CD4-positive, alpha-beta T cell (primary cell): Measurements from ENCODE around the gene LAIR1. TPM values are rescaled to one million over a fixed set of nuclear protein-coding genes. Genes with fewer than 3 reads are reported as not detected.

ENCODE experiments used
- ATAC-seq: fragments of 200-7000 bp; cut with Tn5 transposase; one replicate; pipeline ENCODE4 v1.10.0; 2022; ENCODE audit warnings: mild to moderate bottlenecking; ENCODE audit not compliant: poor library complexity
- CTCF ChIA-PET: fragments of 350-600 bp; sonication (Branson Sonifier 250); formaldehyde crosslinking; loops from one replicate; lab custom pipeline; 2021; ENCODE audit warnings: antibody characterized with exemption, inconsistent platforms; lab: Charles Lee
- POLR2A ChIA-PET: fragments of 350-600 bp; sonication (Branson Sonifier 250); formaldehyde crosslinking; loops from one replicate; lab custom pipeline; 2021; ENCODE audit warnings: antibody characterized with exemption, inconsistent platforms; lab: Charles Lee
- DNase-seq, 14 experiments: peaks; one replicate each; pipeline ENCODE4 v3.0.0-alpha.2; 2013 to 2020; ENCODE audit warnings: mixed read lengths in 2 of 14
- H3K27ac ChIP-seq, 2 donors: one replicate each; pipeline versions ENCODE4 v1.5.1 to v1.7.0; 2013; ENCODE audit warnings: low read length in 2 of 2, low read depth in 1 of 2, mild to moderate bottlenecking in 1 of 2
- H3K27me3 ChIP-seq, 2 experiments: 1 replicate in 1 of 2; 2 replicates in 1 of 2; pipeline versions ENCODE4 v1.6.1 to v1.7.0; 2013; ENCODE audit warnings: low read length in 2 of 2, control low read depth in 1 of 2, mild to moderate bottlenecking in 1 of 2, moderate library complexity in 1 of 2; ENCODE audit not compliant: insufficient read depth in 2 of 2, control insufficient read depth in 1 of 2
- H3K36me3 ChIP-seq: one replicate; pipeline ENCODE4 v1.6.1; 2013; ENCODE audit warnings: low read length, control low read depth; ENCODE audit not compliant: insufficient read depth
- H3K4me1 ChIP-seq: one replicate; pipeline ENCODE4 v1.6.1; 2013; ENCODE audit warnings: low read length, control low read depth; ENCODE audit not compliant: insufficient read depth
- H3K4me3 ChIP-seq: one replicate; pipeline ENCODE4 v1.5.1; 2013; ENCODE audit warnings: mild to moderate bottlenecking, low read length, moderate library complexity
- H3K9me3 ChIP-seq, 2 experiments: 1 replicate in 1 of 2; 2 replicates in 1 of 2; pipeline versions ENCODE4 v1.6.1 to v1.7.0; 2013; ENCODE audit warnings: low read length in 2 of 2, mild to moderate bottlenecking in 2 of 2, control low read depth in 1 of 2, moderate library complexity in 1 of 2; ENCODE audit not compliant: control insufficient read depth in 1 of 2, insufficient read depth in 1 of 2
- H3K27ac Mint-ChIP-seq: one replicate; pipeline ENCODE4 v1.8.0; 2020; ENCODE audit warnings: mixed read lengths
- H3K27me3 Mint-ChIP-seq: one replicate; pipeline ENCODE4 v1.8.0; 2021; ENCODE audit warnings: mixed read lengths
- H3K36me3 Mint-ChIP-seq: one replicate; pipeline ENCODE4 v1.8.0; 2021; ENCODE audit warnings: low read depth, mixed read lengths
- H3K4me1 Mint-ChIP-seq: one replicate; pipeline ENCODE4 v1.8.0; 2021; ENCODE audit warnings: low read depth, mixed read lengths
- H3K4me3 Mint-ChIP-seq: one replicate; pipeline ENCODE4 v1.8.0; 2020; ENCODE audit warnings: mild to moderate bottlenecking, mixed read lengths
- H3K9me3 Mint-ChIP-seq: one replicate; pipeline ENCODE4 v1.8.0; 2020; ENCODE audit warnings: mixed read lengths
- CTCF ChIP-seq: fragments of 200-600 bp; IDR thresholded peaks from one replicate; pipeline ENCODE4 v1.8.0; 2022; ENCODE audit warnings: antibody characterized with exemption, mild to moderate bottlenecking
- intact Hi-C, 2 experiments: fragments of 100-400 bp; cut with DNase I in 1 of 2; cut with micrococcal nuclease in 1 of 2; formaldehyde crosslinking; loops; one replicate each; pipeline versions ENCODE4 v1.15.1 to v1.9.0; 2023 to 2025; cut with DNase I, micrococcal nuclease
- total RNA-seq, 174 experiments: library from RNA in 2 of 174; stranded (reverse) in 2 of 174; gene quantifications; one replicate each; pipeline ENCODE4 v1.2.3 and lab custom pipeline; 2021 to 2026

LAIR1 gene
- total RNA-seq, 2 experiments from 2014 or later, result 12.3 to 14.4 TPM

GRCh38 chr19:54338521-54338920, 26.2 kb downstream of the LAIR1 start:
- Mint-ChIP-seq H3K27ac (no peak overlapping the region), H3K36me3 (no peaks in the 10 kb centered on the region), H3K9me3 (no peaks in the 10 kb centered on the region), H3K4me3 (no peak overlapping the region), H3K4me1 (no peaks in the 10 kb centered on the region), H3K27me3 (peaks cover 5% of the 10 kb centered on the region)
- CTCF ChIA-PET, result no interaction called here
- Histone ChIP-seq H3K4me1 (no peaks in the 10 kb centered on the region), H3K9me3 (no peaks in the 10 kb centered on the region), H3K27ac (no peak overlapping the region), H3K36me3 (no peaks in the 10 kb centered on the region), H3K27me3 (no peaks in the 10 kb centered on the region), H3K4me3 (no peak overlapping the region)
- DNase-seq (no peak), ATAC-seq (no peak)
- intact Hi-C loops, result no loop called here
- no peak for TF ChIP-seq CTCF
- POLR2A ChIA-PET, result no interaction called here

DNA sequence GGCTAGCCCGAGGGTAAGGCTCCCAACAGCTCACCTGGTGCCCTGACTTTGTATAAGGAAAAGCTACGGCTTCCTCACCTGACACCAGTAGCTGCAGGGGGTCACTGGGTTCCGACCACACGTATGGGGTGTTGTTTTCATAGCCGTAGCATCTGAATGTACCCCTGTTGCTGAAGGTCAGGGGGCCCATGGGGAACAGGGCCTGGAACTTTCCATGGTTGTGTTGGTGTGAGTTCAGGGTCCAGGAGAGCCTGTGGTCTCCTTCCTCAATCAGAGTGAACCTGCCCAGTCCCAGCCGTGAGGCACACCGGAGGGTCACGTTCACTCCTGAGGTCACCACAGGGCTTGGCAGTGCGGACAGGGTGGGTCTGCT, 26.9 kb downstream of the LAIR1 start:
- ATAC-seq, result no peak
- H3K27ac Mint-ChIP-seq, result no peak overlapping the region

GRCh38 chr19:54336893-54337857, 27.6 kb downstream of the LAIR1 start:
- Mint-ChIP-seq H3K9me3 (no peaks in the 10 kb centered on the region), H3K4me1 (no peaks in the 10 kb centered on the region), H3K36me3 (no peaks in the 10 kb centered on the region), H3K4me3 (no peak overlapping the region), H3K27ac (no peak overlapping the region), H3K27me3 (peaks cover 5% of the 10 kb centered on the region)
- H3K27ac ChIP-seq, result no peak overlapping the region
- no peaks in the 10 kb centered on the region for H3K36me3 ChIP-seq
- ChIA-PET CTCF (no interaction called here), POLR2A (no interaction called here)
- intact Hi-C loops, result no loop called here
- no peaks in the 10 kb centered on the region for H3K27me3 ChIP-seq
- H3K9me3 ChIP-seq, result no peaks in the 10 kb centered on the region
- no peak for DNase-seq
- no peak for TF ChIP-seq CTCF
- no peaks in the 10 kb centered on the region for H3K4me1 ChIP-seq
- no peak overlapping the region for H3K4me3 ChIP-seq
- ATAC-seq, result no peak

More for the DNA sequence above, 26.9 kb downstream of the LAIR1 start:
- H3K4me3 Mint-ChIP-seq, result no peak overlapping the region
- no peaks in the 10 kb centered on the region for H3K36me3 ChIP-seq
- H3K36me3 Mint-ChIP-seq, result no peaks in the 10 kb centered on the region
- POLR2A ChIA-PET, result no interaction called here
- intact Hi-C loops, result no loop called here
- no peaks in the 10 kb centered on the region for H3K4me1 ChIP-seq
- no peaks in the 10 kb centered on the region for H3K9me3 Mint-ChIP-seq
- H3K27ac ChIP-seq, result no peak overlapping the region
- H3K4me3 ChIP-seq, result no peak overlapping the region
- no peaks in the 10 kb centered on the region for H3K4me1 Mint-ChIP-seq
- no peaks in the 10 kb centered on the region for H3K9me3 ChIP-seq
- H3K27me3 Mint-ChIP-seq, result peaks cover 5% of the 10 kb centered on the region
- no peaks in the 10 kb centered on the region for H3K27me3 ChIP-seq
- no peak for DNase-seq
- CTCF ChIA-PET, result no interaction called here
- no peak for TF ChIP-seq CTCF
